Uterus (tissue), 4 donors: Measurements from ENCODE around the gene PZP. TPM values are rescaled to one million over a fixed set of nuclear protein-coding genes. Genes with fewer than 3 reads are reported as not detected.

Experiments
- DNase-seq, 2 donors: peaks; one replicate each; pipeline ENCODE4 v3.0.0-alpha.2; 2019 to 2020
- H3K27ac ChIP-seq, 2 donors: fragments of 200-600 bp; sonication (generic); 1 replicate in 1 of 2; 2 replicates in 1 of 2; pipeline ENCODE4 v1.5.1; 2016 to 2018
- H3K27me3 ChIP-seq, 2 donors: fragments of 200-600 bp; sonication (generic); one replicate each; pipeline ENCODE4 v1.5.1; 2018 to 2019; ENCODE audit warnings: control low read depth in 1 of 2
- H3K36me3 ChIP-seq, 2 donors: fragments of 200-600 bp; sonication (generic); one replicate each; pipeline ENCODE4 v1.5.1; 2019; ENCODE audit warnings: control low read depth in 1 of 2
- H3K4me1 ChIP-seq, 2 donors: fragments of 200-600 bp; sonication (generic); one replicate each; pipeline ENCODE4 v1.5.1; 2018 to 2019; ENCODE audit warnings: control low read depth in 1 of 2
- H3K4me3 ChIP-seq, 2 donors: fragments of 200-600 bp; sonication (generic); 1 replicate in 1 of 2; 2 replicates in 1 of 2; pipeline ENCODE4 v1.5.1; 2018 to 2019; ENCODE audit warnings: mild to moderate bottlenecking in 1 of 2
- H3K9me3 ChIP-seq, 2 donors: fragments of 200-600 bp; sonication (generic); one replicate each; pipeline ENCODE4 v1.5.1; 2019; ENCODE audit warnings: control low read depth in 1 of 2
- CTCF ChIP-seq, 4 experiments: fragments of 200-600 bp in 2 of 4; fragments of 450-650 bp in 2 of 4; sonication (generic) in 2 of 4; IDR thresholded peaks; one replicate each; pipeline ENCODE4 v1.5.1; 2016 to 2019; ENCODE audit warnings: antibody characterized with exemption in 4 of 4, mild to moderate bottlenecking in 2 of 4, moderate library complexity in 1 of 4
- POLR2A ChIP-seq, 2 donors: fragments of 450-650 bp; IDR thresholded peaks; one replicate each; pipeline ENCODE4 v1.6.1; 2016; ENCODE audit warnings: antibody characterized with exemption in 2 of 2, mild to moderate bottlenecking in 1 of 2, moderate library complexity in 1 of 2
- intact Hi-C: fragments of 100-400 bp; cut with DNase I; formaldehyde crosslinking; loops from one replicate; pipeline ENCODE4 v1.15.1; 2023; ENCODE audit warnings: low total_unique reads
- total RNA-seq, 4 donors: library from RNA; depleted of rRNA in 3 of 4; stranded (reverse); fragments of >200 nt in 3 of 4; gene quantifications; one replicate each; pipeline versions ENCODE4 v1.1.0 to v1.2.4, GENCODE V29; 2014 to 2023
- donor health status: DM: yes; HTN: yes; CAD: no.

Gene PZP
- total RNA-seq, 4 donors from 2014 or later: 0.79 TPM; not detected in 3

GRCh38 chr12:9156119-9156518, 52.1 kb downstream of the PZP start:
- no peak overlapping the region for H3K27ac ChIP-seq
- H3K27me3 ChIP-seq: no peaks in the 10 kb centered on the region
- H3K36me3 ChIP-seq: no peaks in the 10 kb centered on the region
- TF ChIP-seq POLR2A (IDR thresholded peaks at IDR 0.05) (no peak), CTCF (IDR thresholded peaks at IDR 0.05) (no peak)
- no peak overlapping the region for H3K4me3 ChIP-seq
- DNase-seq: no peak
- intact Hi-C loops: no loop called here
- no peaks in the 10 kb centered on the region for H3K4me1 ChIP-seq
- H3K9me3 ChIP-seq: no peaks in the 10 kb centered on the region

- Histone ChIP-seq H3K27ac (no peak overlapping the region), H3K27me3 (no peaks in the 10 kb centered on the region), H3K9me3 (no peaks in the 10 kb centered on the region), H3K4me3 (no peak overlapping the region), H3K36me3 (no peaks in the 10 kb centered on the region), H3K4me1 (no peaks in the 10 kb centered on the region)
- DNase-seq: no peak
- intact Hi-C loops: no loop called here
- TF ChIP-seq CTCF (IDR thresholded peaks at IDR 0.05) (no peak), POLR2A (IDR thresholded peaks at IDR 0.05) (no peak)
These were observed 58.8 kb downstream of the PZP start for GRCh38 chr12:9149372-9149771.

- DNase-seq: no peak
- no peaks in the 10 kb centered on the region for H3K27me3 ChIP-seq
- H3K4me1 ChIP-seq: no peaks in the 10 kb centered on the region
- H3K9me3 ChIP-seq: no peaks in the 10 kb centered on the region
- no peaks in the 10 kb centered on the region for H3K36me3 ChIP-seq
- intact Hi-C loops: no loop called here
- H3K27ac ChIP-seq: no peak overlapping the region
- TF ChIP-seq POLR2A (IDR thresholded peaks at IDR 0.05) (no peak), CTCF (IDR thresholded peaks at IDR 0.05) (no peak)
- no peak overlapping the region for H3K4me3 ChIP-seq
These were observed 59.3 kb downstream of the PZP start for GRCh38 chr12:9148926-9149325.

- Histone ChIP-seq H3K9me3 (no peaks in the 10 kb centered on the region), H3K4me3 (no peak overlapping the region), H3K36me3 (no peaks in the 10 kb centered on the region), H3K27me3 (no peaks in the 10 kb centered on the region), H3K4me1 (no peaks in the 10 kb centered on the region), H3K27ac (no peak overlapping the region)
- intact Hi-C loops: no loop called here
- no peak for TF ChIP-seq POLR2A (IDR thresholded peaks at IDR 0.05)
- no peak for TF ChIP-seq CTCF (IDR thresholded peaks at IDR 0.05)
- no peak for DNase-seq
These were observed 60.7 kb downstream of the PZP start for GRCh38 chr12:9147461-9147860.

GRCh38 chr12:9144730-9145106, 63.5 kb downstream of the PZP start:
- H3K27ac ChIP-seq: no peak overlapping the region
- DNase-seq: no peak
- H3K4me3 ChIP-seq: no peak overlapping the region
- no peaks in the 10 kb centered on the region for H3K4me1 ChIP-seq
- H3K36me3 ChIP-seq: no peaks in the 10 kb centered on the region
- TF ChIP-seq CTCF (IDR thresholded peaks at IDR 0.05) (no peak), POLR2A (IDR thresholded peaks at IDR 0.05) (no peak)
- intact Hi-C loops: no loop called here
- H3K27me3 ChIP-seq: no peaks in the 10 kb centered on the region
- H3K9me3 ChIP-seq: no peaks in the 10 kb centered on the region
